ENCODE measurements around the gene PCSK6.

The PCSK6 gene

DNA sequence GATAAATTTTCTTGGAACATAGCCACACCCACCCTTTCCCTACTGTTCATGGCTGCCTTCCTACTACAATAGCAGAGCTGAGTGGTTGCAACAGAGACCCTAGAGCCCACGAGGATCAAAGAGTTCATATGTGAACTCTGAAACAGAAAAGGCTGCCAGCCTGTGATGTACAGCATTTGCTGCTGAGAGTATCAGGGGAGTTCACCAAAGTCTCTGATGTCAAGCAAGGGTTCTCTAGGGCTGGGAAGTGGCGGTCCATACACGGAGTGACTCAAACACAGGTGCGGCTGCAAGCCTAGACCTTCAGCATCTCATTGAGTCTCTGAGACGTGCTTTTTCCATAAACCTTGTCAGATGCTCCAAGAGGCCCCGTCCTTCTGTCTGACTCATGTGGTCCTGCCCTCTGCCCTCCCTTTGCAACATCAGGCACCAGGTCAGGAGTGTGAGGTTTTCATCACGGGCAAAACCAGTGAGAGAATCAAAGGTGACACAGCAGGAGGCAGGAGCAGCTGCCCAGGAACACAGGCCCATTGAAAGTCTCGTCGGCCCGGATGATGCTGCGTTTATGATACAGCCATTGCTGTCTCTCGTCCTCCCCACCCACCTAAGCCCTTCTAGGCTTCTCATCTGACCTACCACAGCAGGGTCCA is 42.9 kb downstream of the PCSK6 start:
- DNase-seq (ENCODE audit: low spot score), result peak; percentile 38

GRCh38 chr15:101445562-101446517 is 43.7 kb downstream of the PCSK6 start:
- DNase-seq (ENCODE audit: low spot score), result peak; percentile 63

DNA sequence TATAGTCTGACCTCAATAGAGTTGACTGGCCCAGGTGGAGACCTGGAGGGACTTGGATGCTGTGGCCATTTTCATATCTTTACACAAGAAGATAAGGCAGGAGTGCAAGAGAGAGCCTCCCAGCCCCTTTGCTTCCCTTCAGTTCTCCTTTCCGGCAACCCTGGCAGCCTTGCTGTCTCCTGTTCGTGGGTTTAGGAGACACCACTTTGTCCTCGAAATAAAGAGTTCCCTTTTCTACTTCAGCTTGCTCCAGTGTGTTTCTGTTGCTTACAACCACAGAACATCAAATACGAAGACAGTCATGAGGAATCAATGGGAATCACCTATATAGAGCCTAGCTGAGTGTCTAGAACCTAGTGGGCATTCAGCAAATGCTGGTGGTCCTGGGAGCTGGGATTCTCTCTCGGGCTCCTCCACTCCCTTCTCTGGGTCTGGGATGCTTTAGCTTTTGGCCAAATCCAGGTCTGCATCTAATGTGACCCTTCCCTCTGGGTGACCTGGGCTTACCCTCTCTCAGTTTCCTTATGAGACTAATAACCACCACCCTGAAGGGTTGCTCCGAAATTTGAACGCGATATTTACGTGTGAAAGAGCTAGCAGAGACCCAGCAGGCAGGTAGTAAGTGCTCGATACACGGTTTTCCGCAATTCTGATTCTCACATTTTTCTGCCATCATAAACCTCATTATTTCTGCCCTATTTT is 44.5 kb downstream of the PCSK6 start:
- DNase-seq (ENCODE audit: low spot score), result no peak

GRCh38 chr15:101444015-101444414 is 45.5 kb downstream of the PCSK6 start:
- no peak for DNase-seq (ENCODE audit: low spot score)

DNA sequence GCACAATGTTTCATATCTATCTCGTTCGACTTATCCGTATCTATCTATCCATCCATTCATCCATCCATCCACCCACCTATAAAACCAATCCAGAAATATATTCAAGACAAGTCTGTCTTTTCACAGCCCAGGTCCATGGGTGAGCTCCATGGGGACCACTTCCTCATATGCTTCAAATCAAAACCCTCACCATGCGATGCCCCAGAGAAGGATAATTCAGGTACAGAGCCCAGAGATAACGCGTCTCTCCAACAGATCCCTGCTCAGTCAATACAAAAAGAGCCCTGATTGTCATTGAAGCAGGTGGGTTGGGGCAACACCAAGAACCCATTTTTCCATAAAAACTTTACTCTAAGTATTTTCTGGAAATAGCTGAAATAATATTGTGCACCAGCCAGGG is 47.2 kb downstream of the PCSK6 start:
- no peak for DNase-seq (ENCODE audit: low spot score)

DNA sequence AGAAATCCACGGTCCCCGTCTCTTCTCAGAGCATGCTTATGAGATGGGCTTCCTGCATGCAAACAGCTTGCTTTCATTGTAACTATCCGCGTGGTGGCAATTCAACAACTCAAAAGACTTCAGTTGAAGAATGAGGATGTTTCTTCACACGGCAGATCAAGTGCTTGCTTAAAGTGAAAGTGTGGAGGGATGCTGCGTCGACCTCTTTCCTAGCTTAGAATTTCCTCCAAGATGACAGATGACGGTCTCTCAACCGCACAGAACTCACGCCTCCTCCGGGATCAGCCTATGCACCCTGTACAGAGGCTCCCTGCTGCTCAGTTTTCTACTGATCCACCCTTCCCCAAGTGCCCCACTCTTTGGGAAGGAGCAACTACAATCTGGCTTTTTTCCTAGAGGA is 47.8 kb downstream of the PCSK6 start:
- no peak for DNase-seq (ENCODE audit: low spot score)

DNA sequence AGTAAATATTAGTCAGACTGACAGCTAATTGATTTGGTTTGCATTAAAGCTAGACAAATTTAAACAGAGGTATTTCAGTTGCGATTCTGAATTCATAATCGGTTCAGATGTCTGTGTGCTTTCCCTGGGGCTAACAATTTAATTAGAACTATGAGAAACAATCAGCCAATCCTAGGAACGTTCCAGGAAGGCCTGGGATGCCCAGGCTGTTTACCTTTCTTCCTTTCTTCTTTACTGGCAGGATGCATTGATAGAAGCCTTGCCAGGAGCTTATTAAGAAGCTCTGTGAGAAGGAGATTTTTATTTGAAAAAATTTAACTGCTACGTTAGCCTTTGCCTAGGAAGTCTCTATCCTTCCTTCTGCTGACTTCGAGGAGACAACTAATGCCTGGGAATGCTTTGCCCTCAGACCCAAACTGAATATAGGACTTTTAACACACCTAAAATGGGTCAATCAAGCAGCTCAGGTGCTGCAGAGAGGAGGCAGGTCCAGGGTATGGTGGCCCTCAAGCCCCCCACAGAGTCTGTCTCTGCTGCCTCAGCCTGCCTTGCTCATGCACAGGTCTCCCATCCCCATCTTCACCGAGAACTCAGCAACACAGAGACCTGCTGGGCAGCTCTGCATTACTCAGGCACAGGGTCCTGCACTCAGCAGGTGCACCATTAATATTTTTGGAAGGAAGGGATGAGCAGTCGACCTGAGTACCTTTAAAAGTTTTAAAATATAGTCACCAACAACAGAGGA is 48.5 kb downstream of the PCSK6 start:
- no peak for DNase-seq (ENCODE audit: low spot score)

DNA sequence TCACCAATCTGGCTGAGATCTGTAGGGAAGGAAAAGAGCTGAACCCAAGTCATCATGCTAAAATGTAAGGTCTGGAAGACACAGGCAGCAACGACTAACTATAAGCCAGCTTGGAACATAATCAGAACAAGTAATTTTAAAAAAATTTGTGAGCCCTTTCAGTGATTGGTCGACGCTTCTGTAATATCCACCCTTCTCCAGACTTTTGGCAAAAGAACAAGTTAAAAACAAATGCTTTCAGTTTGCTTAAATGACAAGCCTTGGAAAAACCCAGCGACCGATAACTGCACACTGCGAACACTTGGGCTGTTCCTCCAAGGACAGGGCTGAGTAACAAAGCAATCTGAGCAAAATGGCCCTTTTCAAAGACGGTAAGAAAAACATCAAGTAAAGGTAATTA is 49.6 kb downstream of the PCSK6 start:
- no peak for DNase-seq (ENCODE audit: low spot score)

GRCh38 chr15:101439285-101439919 is 50.1 kb downstream of the PCSK6 start:
- no peak for DNase-seq (ENCODE audit: low spot score)

DNA sequence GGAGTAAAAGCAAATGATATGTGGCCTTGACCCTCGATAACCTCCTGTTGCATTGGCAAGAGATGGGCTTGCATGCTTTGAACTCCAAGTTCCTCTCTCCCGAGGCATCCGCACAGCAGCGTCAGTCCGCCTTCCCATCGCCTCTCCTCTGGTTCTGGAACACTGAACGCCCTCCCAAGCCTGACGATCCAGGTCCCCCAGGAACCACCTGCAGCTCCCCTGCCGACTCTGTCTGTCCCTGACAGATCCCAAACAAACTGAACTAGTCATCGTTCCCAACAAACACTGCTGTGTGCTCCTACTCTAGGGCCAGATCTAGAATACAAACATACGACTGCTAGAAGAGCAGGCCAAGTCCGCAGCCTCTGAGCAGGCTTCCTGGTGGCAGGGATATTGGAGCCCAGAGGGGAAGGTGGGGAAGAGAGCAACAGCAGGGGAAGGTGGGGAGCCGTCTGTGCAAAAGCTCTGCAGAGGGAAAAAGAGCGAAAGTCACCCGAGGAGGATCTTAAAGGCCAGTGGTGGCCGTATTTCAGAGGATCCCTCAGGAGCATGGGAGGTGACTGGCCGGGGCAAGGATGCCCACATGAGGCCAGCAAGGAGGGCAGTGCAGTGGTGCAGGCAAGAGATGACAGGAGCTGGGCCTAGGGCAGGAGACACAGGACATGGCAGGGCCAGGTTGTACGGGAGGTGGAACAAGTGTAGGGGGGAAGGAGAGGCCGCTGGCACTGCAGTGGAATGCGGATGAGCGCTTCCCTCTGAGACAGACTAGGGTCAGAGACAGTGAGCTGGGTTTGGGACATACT is 50.8 kb downstream of the PCSK6 start:
- no peak for DNase-seq (ENCODE audit: low spot score)

GRCh38 chr15:101437618-101438481 is 51.7 kb downstream of the PCSK6 start:
- DNase-seq (ENCODE audit: low spot score), result no peak

GRCh38 chr15:101437209-101437608 is 52.3 kb downstream of the PCSK6 start:
- DNase-seq (ENCODE audit: low spot score), result no peak

- DNase-seq (ENCODE audit: low spot score), result no peak
These were observed 53.0 kb downstream of the PCSK6 start for GRCh38 chr15:101436526-101436925.

GRCh38 chr15:101435761-101436160 is 53.7 kb downstream of the PCSK6 start:
- DNase-seq (ENCODE audit: low spot score), result no peak

GRCh38 chr15:101434032-101434920 is 55.2 kb downstream of the PCSK6 start:
- no peak for DNase-seq (ENCODE audit: low spot score)

GRCh38 chr15:101433396-101433795 is 56.1 kb downstream of the PCSK6 start:
- no peak for DNase-seq (ENCODE audit: low spot score)

- DNase-seq (ENCODE audit: low spot score), result no peak
These were observed 56.5 kb downstream of the PCSK6 start for GRCh38 chr15:101432982-101433381.

DNA sequence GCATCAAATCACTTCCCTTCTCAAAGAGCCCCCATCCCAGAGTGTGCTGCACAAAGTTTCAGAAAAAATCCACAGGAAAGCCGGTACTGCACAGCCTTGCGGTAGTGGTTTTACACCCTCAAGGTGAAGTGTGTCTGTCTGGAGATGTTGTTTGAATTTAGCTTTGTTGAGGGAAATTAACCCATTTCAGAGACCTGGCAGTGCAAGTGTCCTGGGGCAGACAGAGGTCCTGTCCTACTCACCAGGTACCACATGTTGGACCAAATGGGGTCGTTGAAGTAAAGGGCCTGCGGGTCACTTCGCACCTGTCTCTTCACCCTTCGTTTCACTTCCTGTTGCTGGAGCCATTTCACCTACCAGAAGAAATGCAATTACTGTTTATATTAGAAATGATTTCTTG is 57.8 kb downstream of the PCSK6 start:
- DNase-seq (ENCODE audit: low spot score), result no peak

- no peak for DNase-seq (ENCODE audit: low spot score)
These were observed 58.2 kb downstream of the PCSK6 start for GRCh38 chr15:101431301-101431700.
